ENCODE results near the gene FAM118A. TPM values are rescaled to one million over a fixed set of nuclear protein-coding genes. Genes with fewer than 3 reads are reported as not detected.

FAM118A gene
- total RNA-seq, 1 donor = 21.7 TPM

DNA sequence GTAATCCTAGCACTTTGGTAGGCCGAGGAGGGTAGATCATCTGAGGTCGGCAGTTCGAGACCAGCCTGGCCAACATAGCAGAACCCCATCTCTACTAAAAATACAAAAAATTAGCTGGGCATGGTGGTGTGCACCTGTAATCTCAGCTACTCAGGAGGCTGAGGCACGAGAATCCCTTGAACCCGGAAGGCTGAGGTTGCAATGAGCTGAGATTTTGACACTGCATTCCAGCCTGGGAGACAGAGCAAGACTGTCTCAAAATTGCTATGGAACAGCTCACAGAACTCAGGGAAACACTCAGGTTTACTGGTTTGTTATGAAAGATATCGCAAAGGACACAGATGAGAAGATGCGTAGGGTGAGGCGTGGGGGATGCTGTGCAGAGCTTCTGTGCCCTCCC lies 2.7 kb downstream of the FAM118A start:
- Histone ChIP-seq H3K4me3 (ENCODE audit: insufficient read depth, low read length) (no peak overlapping the region), H3K4me1 (ENCODE audit: insufficient read depth, low read length) (peaks cover 24% of the 10 kb centered on the region), H3K9me3 (ENCODE audit: low read depth, low read length) (no peaks in the 10 kb centered on the region), H2AFZ (ENCODE audit: low read length) (no peak overlapping the region), H3K36me3 (ENCODE audit: insufficient read depth, low read length) (peaks cover 3% of the 10 kb centered on the region), H4K20me1 (ENCODE audit: insufficient read depth, low read length) (peaks cover 24% of the 10 kb centered on the region), H3K27me3 (ENCODE audit: insufficient read depth, low read length) (no peaks in the 10 kb centered on the region), H3K4me2 (ENCODE audit: insufficient read depth, low read length) (no peak overlapping the region), H3K27ac (ENCODE audit: low read depth, low read length) (no peak overlapping the region), H3K79me2 (ENCODE audit: insufficient read depth, low read length) (peaks cover 53% of the 10 kb centered on the region)
- TF ChIP-seq, protein P1, sequence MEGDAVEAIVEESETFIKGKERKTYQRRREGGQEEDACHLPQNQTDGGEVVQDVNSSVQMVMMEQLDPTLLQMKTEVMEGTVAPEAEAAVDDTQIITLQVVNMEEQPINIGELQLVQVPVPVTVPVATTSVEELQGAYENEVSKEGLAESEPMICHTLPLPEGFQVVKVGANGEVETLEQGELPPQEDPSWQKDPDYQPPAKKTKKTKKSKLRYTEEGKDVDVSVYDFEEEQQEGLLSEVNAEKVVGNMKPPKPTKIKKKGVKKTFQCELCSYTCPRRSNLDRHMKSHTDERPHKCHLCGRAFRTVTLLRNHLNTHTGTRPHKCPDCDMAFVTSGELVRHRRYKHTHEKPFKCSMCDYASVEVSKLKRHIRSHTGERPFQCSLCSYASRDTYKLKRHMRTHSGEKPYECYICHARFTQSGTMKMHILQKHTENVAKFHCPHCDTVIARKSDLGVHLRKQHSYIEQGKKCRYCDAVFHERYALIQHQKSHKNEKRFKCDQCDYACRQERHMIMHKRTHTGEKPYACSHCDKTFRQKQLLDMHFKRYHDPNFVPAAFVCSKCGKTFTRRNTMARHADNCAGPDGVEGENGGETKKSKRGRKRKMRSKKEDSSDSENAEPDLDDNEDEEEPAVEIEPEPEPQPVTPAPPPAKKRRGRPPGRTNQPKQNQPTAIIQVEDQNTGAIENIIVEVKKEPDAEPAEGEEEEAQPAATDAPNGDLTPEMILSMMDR (IDR thresholded peaks at IDR 0.05; ENCODE audit: extremely low read depth, low read depth, low read length) = no peak
- DNase-seq (ENCODE audit: insufficient read length, low spot score, missing footprints) = no peak

DNA sequence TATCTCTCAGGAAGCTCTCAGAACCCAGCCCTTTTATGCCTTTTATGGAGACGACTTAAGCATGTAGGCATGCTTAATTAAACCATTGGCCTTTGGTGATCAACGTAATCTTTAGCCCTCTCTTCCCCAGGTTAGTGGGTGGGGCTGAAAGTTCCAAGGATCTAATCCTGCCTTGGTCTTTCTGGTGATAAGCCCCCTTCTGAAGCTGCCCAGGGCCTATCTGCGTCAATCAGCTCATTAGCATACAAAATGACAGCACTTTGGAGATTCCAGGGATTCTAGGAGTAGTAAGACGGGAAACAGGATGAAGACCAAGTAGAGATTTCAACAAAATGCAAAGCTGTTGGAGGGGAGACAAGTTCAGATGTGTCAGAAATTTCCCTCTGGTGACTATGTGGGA lies 3.1 kb downstream of the FAM118A start:
- TF ChIP-seq, protein P1 (IDR thresholded peaks at IDR 0.05; ENCODE audit: extremely low read depth, low read depth, low read length) = no peak
- Histone ChIP-seq H3K4me3 (ENCODE audit: insufficient read depth, low read length) (no peak overlapping the region), H4K20me1 (ENCODE audit: insufficient read depth, low read length) (peaks cover 24% of the 10 kb centered on the region), H3K9me3 (ENCODE audit: low read depth, low read length) (no peaks in the 10 kb centered on the region), H3K27ac (ENCODE audit: low read depth, low read length) (no peak overlapping the region), H3K4me1 (ENCODE audit: insufficient read depth, low read length) (peaks cover 29% of the 10 kb centered on the region), H3K4me2 (ENCODE audit: insufficient read depth, low read length) (no peak overlapping the region), H2AFZ (ENCODE audit: low read length) (no peak overlapping the region), H3K36me3 (ENCODE audit: insufficient read depth, low read length) (peaks cover 3% of the 10 kb centered on the region), H3K27me3 (ENCODE audit: insufficient read depth, low read length) (no peaks in the 10 kb centered on the region), H3K79me2 (ENCODE audit: insufficient read depth, low read length) (peaks cover 53% of the 10 kb centered on the region)
- no peak for DNase-seq (ENCODE audit: insufficient read length, low spot score, missing footprints)

DNA sequence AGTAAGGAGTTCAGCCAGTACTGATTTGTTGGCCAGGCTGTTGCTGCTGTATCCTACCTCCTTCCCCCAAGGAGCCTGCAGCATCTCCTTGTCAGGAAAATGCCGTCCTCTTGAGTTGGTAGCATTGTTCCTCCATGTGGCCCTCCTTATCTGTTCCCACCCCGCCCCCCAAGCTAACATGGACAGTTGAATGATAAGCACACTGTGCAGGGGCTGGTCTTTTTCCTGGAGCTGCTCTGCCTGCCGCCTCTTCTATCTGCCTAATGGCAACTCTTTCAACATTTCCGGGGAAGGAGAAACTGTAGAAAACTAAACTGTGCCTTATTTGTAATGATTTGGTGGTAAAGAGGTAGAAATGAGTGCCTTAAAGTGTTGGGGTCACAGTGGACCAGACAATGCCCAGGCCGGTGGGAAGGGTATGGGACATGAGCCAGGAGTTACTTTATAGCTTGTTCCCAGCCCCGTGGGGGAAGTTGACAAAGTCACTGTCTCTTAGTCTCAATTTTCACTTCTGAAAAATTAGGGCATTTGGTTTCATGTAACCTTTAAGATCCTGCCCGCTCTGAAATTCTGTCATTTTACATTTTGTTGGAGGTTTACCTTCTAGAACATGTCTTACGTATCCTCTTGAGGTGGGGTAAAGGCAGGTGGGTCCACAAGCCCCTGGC lies 4.5 kb downstream of the FAM118A start:
- H3K9me3 ChIP-seq (ENCODE audit: low read depth, low read length) = no peaks in the 10 kb centered on the region
- H3K4me2 ChIP-seq (ENCODE audit: insufficient read depth, low read length) = no peak overlapping the region
- H3K27me3 ChIP-seq (ENCODE audit: insufficient read depth, low read length) = no peaks in the 10 kb centered on the region
- H3K27ac ChIP-seq (ENCODE audit: low read depth, low read length) = no peak overlapping the region
- no peak for DNase-seq (ENCODE audit: insufficient read length, low spot score, missing footprints)
- peaks cover 39% of the 10 kb centered on the region for H3K4me1 ChIP-seq (ENCODE audit: insufficient read depth, low read length)
- TF ChIP-seq, protein P1 (IDR thresholded peaks at IDR 0.05; ENCODE audit: extremely low read depth, low read depth, low read length) = no peak
- H3K79me2 ChIP-seq (ENCODE audit: insufficient read depth, low read length) = peaks cover 59% of the 10 kb centered on the region
- peaks cover 3% of the 10 kb centered on the region for H3K36me3 ChIP-seq (ENCODE audit: insufficient read depth, low read length)
- H2AFZ ChIP-seq (ENCODE audit: low read length) = no peak overlapping the region
- H4K20me1 ChIP-seq (ENCODE audit: insufficient read depth, low read length) = peaks cover 24% of the 10 kb centered on the region
- no peak overlapping the region for H3K4me3 ChIP-seq (ENCODE audit: insufficient read depth, low read length)

DNA sequence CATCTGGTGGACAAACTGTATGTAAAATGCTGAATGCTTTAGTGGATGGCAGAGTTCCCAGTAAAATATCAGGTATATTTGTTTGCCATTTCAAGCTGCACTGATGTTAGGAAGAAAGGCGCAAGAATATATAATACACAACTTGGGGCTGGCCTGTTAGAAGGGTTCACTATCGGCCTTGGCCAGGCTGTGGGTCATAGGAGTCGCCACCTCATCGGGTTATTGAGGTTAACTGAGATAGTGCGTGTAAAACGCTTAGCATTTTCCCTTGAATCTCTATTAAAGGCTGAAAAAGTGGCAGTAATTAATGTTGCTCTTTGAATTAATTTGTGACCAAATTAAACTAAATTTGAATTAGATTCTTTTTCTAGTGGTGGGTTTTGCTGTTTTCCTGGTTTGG lies 5.1 kb downstream of the FAM118A start:
- Histone ChIP-seq H3K36me3 (ENCODE audit: insufficient read depth, low read length) (peaks cover 3% of the 10 kb centered on the region), H3K4me1 (ENCODE audit: insufficient read depth, low read length) (peaks cover 41% of the 10 kb centered on the region), H3K27ac (ENCODE audit: low read depth, low read length) (no peak overlapping the region), H3K9me3 (ENCODE audit: low read depth, low read length) (no peaks in the 10 kb centered on the region), H3K27me3 (ENCODE audit: insufficient read depth, low read length) (no peaks in the 10 kb centered on the region), H3K79me2 (ENCODE audit: insufficient read depth, low read length) (peaks cover 64% of the 10 kb centered on the region), H3K4me3 (ENCODE audit: insufficient read depth, low read length) (no peak overlapping the region), H3K4me2 (ENCODE audit: insufficient read depth, low read length) (no peak overlapping the region), H4K20me1 (ENCODE audit: insufficient read depth, low read length) (peaks cover 24% of the 10 kb centered on the region), H2AFZ (ENCODE audit: low read length) (no peak overlapping the region)
- TF ChIP-seq, protein P1 (IDR thresholded peaks at IDR 0.05; ENCODE audit: extremely low read depth, low read depth, low read length) = no peak
- no peak for DNase-seq (ENCODE audit: insufficient read length, low spot score, missing footprints)
